Astrocyte (in vitro differentiated cells and primary cell): ENCODE data around the gene TNFRSF1B.

ENCODE experiments used
- EZH2 ChIP-seq: IDR thresholded peaks from 2 replicates; pipeline ENCODE4 v1.6.1; 2012; ENCODE audit warnings: mild to moderate bottlenecking, low read length, inconsistent platforms; ENCODE audit not compliant: insufficient read depth
- TF ChIP-seq, protein P1 (sequence below): IDR thresholded peaks from 2 replicates; pipeline ENCODE4 v1.5.1; 2011; ENCODE audit warnings: low read depth, mild to moderate bottlenecking, inconsistent platforms, low read length, moderate library complexity; ENCODE audit not compliant: insufficient read depth

DNA sequence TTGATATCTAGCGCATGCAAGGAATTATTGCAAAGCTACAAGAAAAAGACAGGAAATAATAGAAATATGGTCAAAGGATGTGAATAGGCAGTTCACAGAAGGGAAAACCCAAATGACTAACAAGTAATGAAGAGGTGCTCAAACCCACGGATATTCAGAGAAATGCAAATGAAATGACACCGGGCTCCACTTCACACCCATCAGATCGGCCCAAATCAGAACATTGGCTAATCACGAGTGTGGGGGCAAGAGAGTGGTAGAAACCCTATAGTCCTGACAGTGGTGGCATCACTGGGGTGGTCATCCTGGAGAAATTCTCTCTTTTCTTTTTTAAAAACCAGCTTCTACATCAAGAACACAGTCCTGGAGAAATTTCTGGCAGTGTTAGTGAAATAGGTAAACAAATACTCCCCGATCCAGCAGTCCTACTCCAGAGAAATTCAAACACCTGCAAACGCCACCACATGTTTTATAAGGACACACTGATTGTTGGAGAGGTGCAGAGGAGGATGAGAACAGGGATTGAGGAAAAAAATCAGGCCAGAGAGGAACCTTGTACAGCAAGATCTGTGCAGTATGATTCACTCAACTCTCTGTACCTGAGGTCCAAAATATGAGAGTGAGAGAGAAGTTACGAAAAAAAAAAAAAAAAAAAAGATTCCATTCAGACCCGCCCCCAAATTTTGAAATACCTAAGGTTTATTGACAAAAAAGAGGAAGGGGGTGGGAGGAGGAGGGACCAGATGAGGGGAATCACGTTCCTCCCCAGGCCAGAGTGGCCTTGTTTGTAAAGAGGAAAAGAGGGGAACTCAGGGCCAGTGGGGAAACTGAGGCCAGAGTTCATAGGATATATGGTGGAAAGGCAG, 9.2 kb upstream of the TNFRSF1B start:
- TF ChIP-seq, protein P1, sequence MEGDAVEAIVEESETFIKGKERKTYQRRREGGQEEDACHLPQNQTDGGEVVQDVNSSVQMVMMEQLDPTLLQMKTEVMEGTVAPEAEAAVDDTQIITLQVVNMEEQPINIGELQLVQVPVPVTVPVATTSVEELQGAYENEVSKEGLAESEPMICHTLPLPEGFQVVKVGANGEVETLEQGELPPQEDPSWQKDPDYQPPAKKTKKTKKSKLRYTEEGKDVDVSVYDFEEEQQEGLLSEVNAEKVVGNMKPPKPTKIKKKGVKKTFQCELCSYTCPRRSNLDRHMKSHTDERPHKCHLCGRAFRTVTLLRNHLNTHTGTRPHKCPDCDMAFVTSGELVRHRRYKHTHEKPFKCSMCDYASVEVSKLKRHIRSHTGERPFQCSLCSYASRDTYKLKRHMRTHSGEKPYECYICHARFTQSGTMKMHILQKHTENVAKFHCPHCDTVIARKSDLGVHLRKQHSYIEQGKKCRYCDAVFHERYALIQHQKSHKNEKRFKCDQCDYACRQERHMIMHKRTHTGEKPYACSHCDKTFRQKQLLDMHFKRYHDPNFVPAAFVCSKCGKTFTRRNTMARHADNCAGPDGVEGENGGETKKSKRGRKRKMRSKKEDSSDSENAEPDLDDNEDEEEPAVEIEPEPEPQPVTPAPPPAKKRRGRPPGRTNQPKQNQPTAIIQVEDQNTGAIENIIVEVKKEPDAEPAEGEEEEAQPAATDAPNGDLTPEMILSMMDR, result no peak
- no peak for TF ChIP-seq EZH2
